Prostate gland (tissue), 2 donors: ENCODE data around the gene DOCK6. TPM values are rescaled to one million over a fixed set of nuclear protein-coding genes. Genes with fewer than 3 reads are reported as not detected.

Experiments
- DNase-seq: peaks from one replicate; pipeline ENCODE4 v3.0.0-alpha.2; 2019; ENCODE audit warnings: low spot score
- H3K27ac ChIP-seq, 2 donors: fragments of 200-600 bp; sonication (generic); 2 replicates each; pipeline ENCODE4 v1.5.1; 2017 to 2019
- H3K27me3 ChIP-seq: fragments of 200-600 bp; sonication (generic); replicated peaks from 2 replicates; pipeline ENCODE4 v1.5.1; 2019; ENCODE audit not compliant: insufficient read depth
- H3K36me3 ChIP-seq, 2 donors: fragments of 200-600 bp; sonication (generic); 1 replicate in 1 of 2; 2 replicates in 1 of 2; pipeline versions ENCODE4 v1.5.1 to v1.8.1; 2017 to 2019
- H3K4me1 ChIP-seq: fragments of 200-600 bp; sonication (generic); replicated peaks from 2 replicates; pipeline ENCODE4 v1.5.1; 2019
- H3K4me3 ChIP-seq, 2 donors: fragments of 200-600 bp; sonication (generic); 2 replicates each; pipeline ENCODE4 v1.5.1; 2017 to 2019
- H3K9me3 ChIP-seq: fragments of 200-600 bp; sonication (generic); 2 replicates; pipeline ENCODE4 v1.5.1; 2017
- CTCF ChIP-seq, 4 experiments: fragments of 200-600 bp in 2 of 4; fragments of 450-650 bp in 2 of 4; sonication (generic) in 2 of 4; IDR thresholded peaks; 1 replicate in 3 of 4; 2 replicates in 1 of 4; pipeline ENCODE4 v1.5.1; 2016 to 2019; ENCODE audit warnings: antibody characterized with exemption in 4 of 4, mild to moderate bottlenecking in 2 of 4, moderate library complexity in 2 of 4
- POLR2A ChIP-seq: fragments of 450-650 bp; IDR thresholded peaks from one replicate; pipeline ENCODE4 v1.6.1; 2016; ENCODE audit warnings: antibody characterized with exemption, mild to moderate bottlenecking
- POLR2AphosphoS5 ChIP-seq: sonication (generic); formaldehyde crosslinking; IDR thresholded peaks from one replicate; pipeline ENCODE4 v1.6.1; 2017; ENCODE audit warnings: antibody characterized with exemption
- WGBS: methylation state at CpG from one replicate; pipeline ENCODE4 v1.1.5; 2018; 5-methylcytosine and 5-hydroxymethylcytosine counted together
- intact Hi-C: fragments of 100-400 bp; cut with DNase I; formaldehyde crosslinking; loops from one replicate; pipeline ENCODE4 v1.14.2; 2022
- total RNA-seq, 2 donors: library from RNA; depleted of rRNA; stranded (reverse); fragments of >200 nt; gene quantifications; one replicate each; pipeline ENCODE4 v1.1.0, GENCODE V29; 2016

DOCK6 gene
- total RNA-seq, 2 donors from 2014 or later, result 21.6 to 38.7 TPM

DNA sequence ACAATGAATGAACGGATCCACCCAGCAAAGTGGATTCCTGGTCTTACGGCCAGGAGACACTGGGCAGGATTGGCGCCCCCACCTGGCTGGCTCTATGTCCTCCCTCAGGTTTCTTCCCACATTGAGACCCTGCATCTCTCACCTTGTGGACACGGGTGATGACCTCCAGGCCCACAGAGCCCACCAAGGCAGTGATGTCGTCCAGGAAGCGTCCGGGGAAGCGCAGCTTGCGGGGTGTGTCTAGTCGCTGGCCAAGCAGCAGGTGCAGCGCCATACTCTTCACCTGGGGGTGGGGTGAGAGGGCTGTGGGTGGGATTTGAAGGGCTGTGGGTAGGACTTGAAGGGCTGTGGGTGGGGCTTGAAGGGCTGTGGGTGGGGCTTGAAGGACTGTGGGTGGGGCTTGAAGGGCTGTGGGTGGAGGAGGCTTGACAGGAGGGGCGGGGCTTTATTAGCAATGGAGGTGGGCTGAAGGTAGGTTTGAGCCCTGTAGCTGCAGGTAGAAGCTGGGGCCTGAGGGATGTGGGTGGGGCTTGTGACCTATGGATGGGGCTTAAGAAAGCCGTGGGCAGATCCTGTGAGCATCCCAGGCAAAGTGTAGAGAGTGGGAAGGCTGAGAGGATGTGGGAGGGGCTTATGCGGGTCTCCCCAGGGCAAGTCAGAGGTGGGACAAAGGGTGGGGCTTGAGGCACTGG, 35.0 kb downstream of the DOCK6 start:
- Histone ChIP-seq H3K36me3 (peaks cover 0 to 1% of the 10 kb centered on the region in 2 donors), H3K9me3 (no peaks in the 10 kb centered on the region), H3K27ac (no peak overlapping the region), H3K4me3 (no peak overlapping the region), H3K4me1 (no peaks in the 10 kb centered on the region), H3K27me3 (no peaks in the 10 kb centered on the region)
- 86% methylated on average over 14 of the region's 14 CpGs for WGBS
- TF ChIP-seq CTCF (IDR thresholded peaks at IDR 0.05) (no peak), POLR2A (no peak), POLR2AphosphoS5 (no peak)
- intact Hi-C loops, result no loop called here
- DNase-seq, result no peak

DNA sequence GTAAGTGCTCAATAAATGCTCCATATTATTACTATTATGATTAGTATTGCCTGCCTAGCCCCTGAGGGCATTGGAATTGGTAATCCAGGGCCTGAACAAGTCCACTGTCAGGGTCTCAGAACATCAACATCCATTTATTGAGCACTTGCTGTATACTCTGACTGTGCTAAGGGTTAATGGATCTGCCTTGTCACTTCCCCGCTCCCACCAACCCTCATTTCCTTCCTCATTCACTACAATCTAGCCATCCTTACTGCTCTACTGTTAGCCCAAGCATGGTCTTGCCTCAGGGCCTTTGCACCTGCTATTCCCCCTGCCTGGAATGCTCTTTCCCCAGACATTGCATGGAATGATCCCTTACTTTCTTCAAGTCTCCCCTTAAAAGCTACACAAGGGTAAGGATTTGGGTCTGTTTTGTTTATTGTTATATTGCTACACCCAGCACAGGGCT, 35.6 kb downstream of the DOCK6 start:
- H3K27ac ChIP-seq, result no peak overlapping the region
- intact Hi-C loops, result no loop called here
- WGBS, result 86% methylated on average over 1 of the region's 1 CpG
- no peaks in the 10 kb centered on the region for H3K4me1 ChIP-seq
- no peaks in the 10 kb centered on the region for H3K9me3 ChIP-seq
- no peak overlapping the region for H3K4me3 ChIP-seq
- peaks cover 4 to 7% of the 10 kb centered on the region in 2 donors for H3K36me3 ChIP-seq
- TF ChIP-seq CTCF (IDR thresholded peaks at IDR 0.05) (no peak), POLR2AphosphoS5 (no peak), POLR2A (no peak)
- no peak for DNase-seq
- no peaks in the 10 kb centered on the region for H3K27me3 ChIP-seq

- Histone ChIP-seq H3K9me3 (no peaks in the 10 kb centered on the region), H3K4me3 (no peak overlapping the region), H3K27me3 (no peaks in the 10 kb centered on the region), H3K36me3 (peaks cover 9% of the 10 kb centered on the region in 2 donors), H3K4me1 (no peaks in the 10 kb centered on the region), H3K27ac (no peak overlapping the region)
- no peak for DNase-seq
- TF ChIP-seq CTCF (IDR thresholded peaks at IDR 0.05) (no peak), POLR2A (no peak), POLR2AphosphoS5 (no peak)
- WGBS, result 97% methylated on average over 3 of the region's 3 CpGs
- intact Hi-C loops, result no loop called here
These were observed 36.5 kb downstream of the DOCK6 start for GRCh38 chr19:11225815-11226214.

- 96% methylated on average over 5 of the region's 5 CpGs for WGBS
- H3K4me3 ChIP-seq, result no peak overlapping the region
- H3K36me3 ChIP-seq, result peaks cover 9% of the 10 kb centered on the region in 2 donors
- H3K4me1 ChIP-seq, result no peaks in the 10 kb centered on the region
- H3K9me3 ChIP-seq, result no peaks in the 10 kb centered on the region
- H3K27me3 ChIP-seq, result no peaks in the 10 kb centered on the region
- DNase-seq, result no peak
- no peak for TF ChIP-seq POLR2A
- TF ChIP-seq CTCF (IDR thresholded peaks at IDR 0.05), result no peak
- no peak for TF ChIP-seq POLR2AphosphoS5
- intact Hi-C loops, result no loop called here
- H3K27ac ChIP-seq, result no peak overlapping the region
These were observed 37.2 kb downstream of the DOCK6 start for GRCh38 chr19:11225172-11225571.

- Histone ChIP-seq H3K4me1 (no peaks in the 10 kb centered on the region), H3K36me3 (peaks cover 9% of the 10 kb centered on the region in 2 donors), H3K27ac (no peak overlapping the region), H3K27me3 (no peaks in the 10 kb centered on the region), H3K9me3 (no peaks in the 10 kb centered on the region), H3K4me3 (no peak overlapping the region)
- 96% methylated on average over 7 of the region's 7 CpGs for WGBS
- no peak for DNase-seq
- TF ChIP-seq CTCF (IDR thresholded peaks at IDR 0.05), result no peak
- TF ChIP-seq POLR2A, result no peak
- no peak for TF ChIP-seq POLR2AphosphoS5
- intact Hi-C loops, result no loop called here
These were observed 37.9 kb downstream of the DOCK6 start for GRCh38 chr19:11224429-11224828.
